Activated T-cell treated with anti-CD3 and anti-CD28 coated beads, Interleukin-2, amount 50 U/mL, for 4 hours (primary cell): ENCODE results near the gene ENOX1. TPM values are rescaled to one million over a fixed set of nuclear protein-coding genes. Genes with fewer than 3 reads are reported as not detected.

Experiments used
- ATAC-seq, 2 donors: fragments of 200-7000 bp; cut with Tn5 transposase; one replicate each; pipeline ENCODE4 v1.10.0; 2021
- DNase-seq: peaks from one replicate; pipeline ENCODE4 v3.0.0-alpha.2; 2020
- H3K27me3 Mint-ChIP-seq: one replicate; pipeline ENCODE4 v1.8.0; 2021; ENCODE audit warnings: low read depth, mixed read lengths
- H3K36me3 Mint-ChIP-seq: one replicate; pipeline ENCODE4 v1.8.0; 2022; ENCODE audit warnings: mixed read lengths; ENCODE audit not compliant: insufficient read depth
- H3K4me1 Mint-ChIP-seq: one replicate; pipeline ENCODE4 v1.8.0; 2021; ENCODE audit warnings: low read depth, mixed read lengths
- H3K4me3 Mint-ChIP-seq: one replicate; pipeline ENCODE4 v1.8.0; 2021; ENCODE audit warnings: mild to moderate bottlenecking, moderate library complexity, mixed read lengths
- H3K9me3 Mint-ChIP-seq: one replicate; pipeline ENCODE4 v1.8.0; 2021; ENCODE audit warnings: mixed read lengths
- total RNA-seq, 3 donors: library from RNA; stranded (reverse); gene quantifications; one replicate each; pipeline ENCODE4 v1.2.1, GENCODE V29; 2021

ENOX1 gene
- total RNA-seq, 3 donors from 2014 or later: 0.14 TPM; not detected in 2

- Mint-ChIP-seq H3K4me1 (no peaks in the 10 kb centered on the region), H3K36me3 (no peaks in the 10 kb centered on the region)
- ATAC-seq: no peak
Observed at GRCh38 chr13:43608400-43609137, 178.2 kb downstream of the ENOX1 start.

GRCh38 chr13:43597599-43597945 is 189.2 kb downstream of the ENOX1 start:
- peak in 1 of 2 donors; percentile 19 for ATAC-seq
- no peaks in the 10 kb centered on the region for H3K4me1 Mint-ChIP-seq
- DNase-seq: no peak
- no peaks in the 10 kb centered on the region for H3K9me3 Mint-ChIP-seq
- no peaks in the 10 kb centered on the region for H3K36me3 Mint-ChIP-seq
- H3K27me3 Mint-ChIP-seq: peaks cover 4% of the 10 kb centered on the region
- H3K4me3 Mint-ChIP-seq: no peak overlapping the region

More at GRCh38 chr13:43608400-43609137, 178.2 kb downstream of the ENOX1 start:
- no peak for DNase-seq
- Mint-ChIP-seq H3K4me3 (no peak overlapping the region), H3K9me3 (peaks cover 12% of the 10 kb centered on the region), H3K27me3 (no peaks in the 10 kb centered on the region)

GRCh38 chr13:43596924-43597598 is 189.7 kb downstream of the ENOX1 start:
- Mint-ChIP-seq H3K4me3 (no peak overlapping the region), H3K36me3 (no peaks in the 10 kb centered on the region)
- peak; percentile 21 to 68 for ATAC-seq

GRCh38 chr13:43596006-43596405 is 190.8 kb downstream of the ENOX1 start:
- peaks cover 4% of the 10 kb centered on the region for H3K27me3 Mint-ChIP-seq

More at GRCh38 chr13:43596924-43597598, 189.7 kb downstream of the ENOX1 start:
- Mint-ChIP-seq H3K4me1 (no peaks in the 10 kb centered on the region), H3K9me3 (no peaks in the 10 kb centered on the region), H3K27me3 (peaks cover 4% of the 10 kb centered on the region)
- no peak for DNase-seq

GRCh38 chr13:43587376-43587775 is 199.4 kb downstream of the ENOX1 start:
- ATAC-seq (no peak), DNase-seq (no peak)
- H3K4me3 Mint-ChIP-seq: no peak overlapping the region
- no peaks in the 10 kb centered on the region for H3K4me1 Mint-ChIP-seq
- H3K27me3 Mint-ChIP-seq: peaks cover 11% of the 10 kb centered on the region
- H3K36me3 Mint-ChIP-seq: no peaks in the 10 kb centered on the region
- no peaks in the 10 kb centered on the region for H3K9me3 Mint-ChIP-seq

More at GRCh38 chr13:43596006-43596405, 190.8 kb downstream of the ENOX1 start:
- ATAC-seq (no peak), DNase-seq (no peak)
- Mint-ChIP-seq H3K4me3 (no peak overlapping the region), H3K9me3 (no peaks in the 10 kb centered on the region), H3K4me1 (no peaks in the 10 kb centered on the region), H3K36me3 (no peaks in the 10 kb centered on the region)

GRCh38 chr13:43584751-43585150 is 202.0 kb downstream of the ENOX1 start:
- Mint-ChIP-seq H3K36me3 (no peaks in the 10 kb centered on the region), H3K4me1 (no peaks in the 10 kb centered on the region), H3K27me3 (peaks cover 13% of the 10 kb centered on the region), H3K9me3 (no peaks in the 10 kb centered on the region), H3K4me3 (no peak overlapping the region)
- DNase-seq: no peak
- ATAC-seq: no peak

- DNase-seq: no peak
Observed at GRCh38 chr13:43583321-43583720, 203.5 kb downstream of the ENOX1 start.

GRCh38 chr13:43580280-43580679 is 206.5 kb downstream of the ENOX1 start:
- DNase-seq: no peak
- Mint-ChIP-seq H3K4me3 (no peak overlapping the region), H3K36me3 (no peaks in the 10 kb centered on the region), H3K4me1 (no peaks in the 10 kb centered on the region), H3K27me3 (peaks cover 9% of the 10 kb centered on the region), H3K9me3 (no peaks in the 10 kb centered on the region)
- ATAC-seq: no peak

More at GRCh38 chr13:43583321-43583720, 203.5 kb downstream of the ENOX1 start:
- no peak for ATAC-seq
- no peaks in the 10 kb centered on the region for H3K4me1 Mint-ChIP-seq
- no peaks in the 10 kb centered on the region for H3K36me3 Mint-ChIP-seq
- H3K9me3 Mint-ChIP-seq: no peaks in the 10 kb centered on the region
- H3K4me3 Mint-ChIP-seq: no peak overlapping the region
- peaks cover 13% of the 10 kb centered on the region for H3K27me3 Mint-ChIP-seq

- H3K36me3 Mint-ChIP-seq: no peaks in the 10 kb centered on the region
- ATAC-seq: no peak
- no peaks in the 10 kb centered on the region for H3K9me3 Mint-ChIP-seq
- peaks cover 4% of the 10 kb centered on the region for H3K27me3 Mint-ChIP-seq
- no peak overlapping the region for H3K4me3 Mint-ChIP-seq
- DNase-seq: no peak
- no peaks in the 10 kb centered on the region for H3K4me1 Mint-ChIP-seq
Observed at GRCh38 chr13:43579321-43579720, 207.5 kb downstream of the ENOX1 start.

GRCh38 chr13:43574605-43575004 is 212.2 kb downstream of the ENOX1 start:
- no peaks in the 10 kb centered on the region for H3K36me3 Mint-ChIP-seq

GRCh38 chr13:43573802-43574514 is 212.8 kb downstream of the ENOX1 start:
- Mint-ChIP-seq H3K4me1 (no peaks in the 10 kb centered on the region), H3K36me3 (no peaks in the 10 kb centered on the region), H3K9me3 (no peaks in the 10 kb centered on the region), H3K4me3 (no peak overlapping the region), H3K27me3 (peaks cover 12% of the 10 kb centered on the region)
- DNase-seq (no peak), ATAC-seq (no peak)

More at GRCh38 chr13:43574605-43575004, 212.2 kb downstream of the ENOX1 start:
- DNase-seq: no peak
- H3K4me1 Mint-ChIP-seq: no peaks in the 10 kb centered on the region
- H3K9me3 Mint-ChIP-seq: no peaks in the 10 kb centered on the region
- H3K4me3 Mint-ChIP-seq: no peak overlapping the region
- ATAC-seq: no peak
- peaks cover 9% of the 10 kb centered on the region for H3K27me3 Mint-ChIP-seq

- Mint-ChIP-seq H3K9me3 (no peaks in the 10 kb centered on the region), H3K36me3 (no peaks in the 10 kb centered on the region), H3K4me1 (no peaks in the 10 kb centered on the region), H3K27me3 (peaks cover 12% of the 10 kb centered on the region), H3K4me3 (no peak overlapping the region)
- DNase-seq (no peak), ATAC-seq (no peak)
Observed at GRCh38 chr13:43573361-43573740, 213.4 kb downstream of the ENOX1 start.

GRCh38 chr13:43572656-43573360 is 214.0 kb downstream of the ENOX1 start:
- ATAC-seq: no peak
- H3K36me3 Mint-ChIP-seq: no peaks in the 10 kb centered on the region
- H3K9me3 Mint-ChIP-seq: no peaks in the 10 kb centered on the region
- H3K4me1 Mint-ChIP-seq: no peaks in the 10 kb centered on the region
- DNase-seq: no peak
- H3K4me3 Mint-ChIP-seq: no peak overlapping the region
- H3K27me3 Mint-ChIP-seq: peaks cover 12% of the 10 kb centered on the region

GRCh38 chr13:43569658-43570057 is 217.1 kb downstream of the ENOX1 start:
- ATAC-seq (no peak), DNase-seq (no peak)
- H3K4me3 Mint-ChIP-seq: no peak overlapping the region
- H3K9me3 Mint-ChIP-seq: no peaks in the 10 kb centered on the region
- peaks cover 10% of the 10 kb centered on the region for H3K27me3 Mint-ChIP-seq
- H3K4me1 Mint-ChIP-seq: no peaks in the 10 kb centered on the region
- H3K36me3 Mint-ChIP-seq: no peaks in the 10 kb centered on the region
